KMS-11 (cell line): ENCODE data around the gene SLBP.

Source experiments
- H2AFZ ChIP-seq: fragments of 200-600 bp; sonication (generic); 2 replicates; pipeline ENCODE4 v1.6.1; 2016; ENCODE audit warnings: antibody characterized with exemption, mixed run types, low read depth
- H3K27ac ChIP-seq: fragments of 200-600 bp; sonication (generic); 2 replicates; pipeline ENCODE4 v1.6.1; 2016; ENCODE audit warnings: mild to moderate bottlenecking, mixed run types
- H3K27me3 ChIP-seq: fragments of 200-600 bp; sonication (generic); 2 replicates; pipeline ENCODE4 v1.6.1; 2017; ENCODE audit warnings: mild to moderate bottlenecking, low read depth, mixed run types, moderate library complexity; ENCODE audit not compliant: insufficient read depth
- H3K36me3 ChIP-seq: fragments of 200-600 bp; sonication (generic); 2 replicates; pipeline ENCODE4 v1.6.1; 2017; ENCODE audit warnings: mild to moderate bottlenecking, mixed run types; ENCODE audit not compliant: insufficient read depth
- H3K4me1 ChIP-seq: fragments of 200-600 bp; sonication (generic); 2 replicates; pipeline ENCODE4 v1.6.1; 2016; ENCODE audit warnings: mild to moderate bottlenecking, low read depth, mixed run types; ENCODE audit not compliant: poor library complexity, severe bottlenecking
- H3K4me2 ChIP-seq: fragments of 200-600 bp; sonication (generic); 2 replicates; pipeline ENCODE4 v1.7.0; 2016; ENCODE audit warnings: mild to moderate bottlenecking, mixed run types
- H3K4me3 ChIP-seq: fragments of 200-600 bp; sonication (generic); IDR thresholded peaks from 2 replicates; pipeline ENCODE4 v1.6.1; 2017; ENCODE audit warnings: low read depth, low read length, mixed read lengths; ENCODE audit not compliant: insufficient read depth
- H3K79me2 ChIP-seq: fragments of 200-600 bp; sonication (generic); 2 replicates; pipeline ENCODE4 v1.6.1; 2016; ENCODE audit warnings: low read depth, mixed run types; ENCODE audit not compliant: insufficient read depth
- H3K9ac ChIP-seq: fragments of 200-600 bp; sonication (generic); 2 replicates; pipeline ENCODE4 v1.6.1; 2016; ENCODE audit warnings: mild to moderate bottlenecking, mixed run types
- H4K20me1 ChIP-seq: fragments of 200-600 bp; sonication (generic); 2 replicates; pipeline ENCODE4 v1.6.1; 2016; ENCODE audit warnings: mild to moderate bottlenecking, mixed run types; ENCODE audit not compliant: insufficient read depth
- TF ChIP-seq, protein P1 (sequence below): fragments of 200-600 bp; sonication (generic); conservative IDR thresholded peaks from 2 replicates; pipeline ENCODE4 v1.6.1; 2017; ENCODE audit warnings: low read depth, mild to moderate bottlenecking, antibody characterized with exemption, low read length, moderate library complexity, mixed read lengths

SLBP gene

DNA sequence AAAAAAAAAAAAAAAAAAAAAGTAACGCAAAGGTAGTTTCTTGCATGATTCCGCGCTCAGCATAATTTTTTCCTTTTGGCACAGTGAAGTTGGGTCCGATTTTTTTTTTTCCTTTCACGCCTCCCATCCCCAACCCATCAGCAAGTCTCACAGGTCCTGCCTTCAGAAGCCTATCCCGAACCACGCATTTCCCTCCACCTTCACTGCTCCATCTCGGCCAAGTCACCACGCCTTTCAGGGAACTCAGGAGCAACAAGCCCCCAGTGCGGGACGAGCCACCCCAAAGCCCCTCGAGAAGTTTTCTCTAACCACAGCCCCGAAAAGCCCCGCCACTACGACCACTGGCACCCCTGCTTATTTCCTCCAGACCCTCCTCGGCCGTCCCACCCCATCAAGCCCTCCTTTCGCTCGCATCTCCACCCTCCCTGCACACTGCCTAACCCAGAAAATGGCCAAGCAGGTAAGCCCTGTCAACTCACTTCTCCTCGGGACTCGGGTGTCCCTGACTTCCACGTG is 1.0 kb downstream of the SLBP start:
- H3K9ac ChIP-seq = peak overlapping the region; percentile 92; the same call in 1 of the 2 replicates
- peaks cover 28% of the 10 kb centered on the region for H3K4me1 ChIP-seq
- H3K79me2 ChIP-seq = peaks cover 73% of the 10 kb centered on the region
- 0 out of 2 replicates have a peak, but pooled peaks cover 5% of the 10 kb centered on the region for H4K20me1 ChIP-seq
- no peak overlapping the region for H2AFZ ChIP-seq
- H3K4me2 ChIP-seq = peak overlapping the region; percentile 38
- H3K4me3 ChIP-seq = no peak overlapping the region
- H3K36me3 ChIP-seq = no peaks in the 10 kb centered on the region
- TF ChIP-seq, protein P1, sequence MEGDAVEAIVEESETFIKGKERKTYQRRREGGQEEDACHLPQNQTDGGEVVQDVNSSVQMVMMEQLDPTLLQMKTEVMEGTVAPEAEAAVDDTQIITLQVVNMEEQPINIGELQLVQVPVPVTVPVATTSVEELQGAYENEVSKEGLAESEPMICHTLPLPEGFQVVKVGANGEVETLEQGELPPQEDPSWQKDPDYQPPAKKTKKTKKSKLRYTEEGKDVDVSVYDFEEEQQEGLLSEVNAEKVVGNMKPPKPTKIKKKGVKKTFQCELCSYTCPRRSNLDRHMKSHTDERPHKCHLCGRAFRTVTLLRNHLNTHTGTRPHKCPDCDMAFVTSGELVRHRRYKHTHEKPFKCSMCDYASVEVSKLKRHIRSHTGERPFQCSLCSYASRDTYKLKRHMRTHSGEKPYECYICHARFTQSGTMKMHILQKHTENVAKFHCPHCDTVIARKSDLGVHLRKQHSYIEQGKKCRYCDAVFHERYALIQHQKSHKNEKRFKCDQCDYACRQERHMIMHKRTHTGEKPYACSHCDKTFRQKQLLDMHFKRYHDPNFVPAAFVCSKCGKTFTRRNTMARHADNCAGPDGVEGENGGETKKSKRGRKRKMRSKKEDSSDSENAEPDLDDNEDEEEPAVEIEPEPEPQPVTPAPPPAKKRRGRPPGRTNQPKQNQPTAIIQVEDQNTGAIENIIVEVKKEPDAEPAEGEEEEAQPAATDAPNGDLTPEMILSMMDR = no peak
- no peaks in the 10 kb centered on the region for H3K27me3 ChIP-seq
- peak overlapping the region; percentile 95 for H3K27ac ChIP-seq

DNA sequence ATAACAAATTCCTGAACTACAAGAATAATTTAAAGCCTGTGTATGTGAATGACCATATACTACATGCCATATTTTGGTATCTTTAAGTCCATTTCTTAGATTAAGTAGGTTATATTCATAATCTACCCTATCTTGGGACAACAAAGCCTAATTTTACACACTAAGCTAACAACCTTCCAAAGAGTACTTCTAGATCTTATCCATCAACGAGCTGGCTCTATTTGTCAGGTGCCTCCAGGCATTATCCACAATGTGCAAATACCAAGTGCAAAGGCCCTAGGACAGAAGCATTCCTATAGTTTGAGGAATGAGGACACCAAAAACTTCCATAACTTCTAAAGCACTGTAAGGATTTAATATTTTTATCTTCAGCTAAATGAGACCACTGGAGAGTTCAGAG is 3.5 kb downstream of the SLBP start:
- no peak overlapping the region for H3K4me2 ChIP-seq

DNA sequence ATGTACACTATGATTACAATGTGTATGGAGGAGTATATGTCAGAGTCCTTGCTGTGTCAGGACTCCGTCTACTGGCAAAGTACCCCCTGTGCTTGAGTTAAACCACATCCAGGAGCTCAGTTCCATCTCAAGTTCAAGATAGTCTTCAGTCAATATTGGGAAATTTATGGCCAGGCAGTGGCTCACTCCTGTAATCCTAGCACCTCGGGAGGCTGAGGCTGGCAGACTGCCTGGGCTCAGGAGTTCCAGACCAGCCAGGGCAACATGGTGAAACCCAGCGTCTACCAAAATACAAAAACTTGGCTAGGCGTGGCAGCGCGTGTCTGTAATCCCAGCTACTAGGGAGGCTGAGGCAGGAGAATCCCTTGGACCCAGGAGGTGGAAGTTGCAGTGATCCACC is 5.8 kb downstream of the SLBP start:
- Histone ChIP-seq H3K36me3 (peaks cover 6% of the 10 kb centered on the region; the same call in 1 of the 2 replicates), H3K4me2 (no peak overlapping the region), H3K79me2 (peaks cover 94% of the 10 kb centered on the region), H3K4me1 (peaks cover 15% of the 10 kb centered on the region), H3K9ac (no peak overlapping the region), H3K27ac (no peak overlapping the region), H2AFZ (no peak overlapping the region), H3K27me3 (no peaks in the 10 kb centered on the region), H4K20me1 (0 out of 2 replicates have a peak, but pooled peaks cover 5% of the 10 kb centered on the region), H3K4me3 (no peak overlapping the region)
- TF ChIP-seq, protein P1 = no peak

More for the DNA sequence above, 3.5 kb downstream of the SLBP start:
- Histone ChIP-seq H3K27me3 (no peaks in the 10 kb centered on the region), H4K20me1 (0 out of 2 replicates have a peak, but pooled peaks cover 5% of the 10 kb centered on the region), H3K27ac (no peak overlapping the region), H2AFZ (no peak overlapping the region), H3K36me3 (peaks cover 3% of the 10 kb centered on the region; the same call in 1 of the 2 replicates), H3K4me3 (no peak overlapping the region), H3K79me2 (peaks cover 82% of the 10 kb centered on the region), H3K9ac (no peak overlapping the region), H3K4me1 (peaks cover 18% of the 10 kb centered on the region)
- TF ChIP-seq, protein P1 = no peak

DNA sequence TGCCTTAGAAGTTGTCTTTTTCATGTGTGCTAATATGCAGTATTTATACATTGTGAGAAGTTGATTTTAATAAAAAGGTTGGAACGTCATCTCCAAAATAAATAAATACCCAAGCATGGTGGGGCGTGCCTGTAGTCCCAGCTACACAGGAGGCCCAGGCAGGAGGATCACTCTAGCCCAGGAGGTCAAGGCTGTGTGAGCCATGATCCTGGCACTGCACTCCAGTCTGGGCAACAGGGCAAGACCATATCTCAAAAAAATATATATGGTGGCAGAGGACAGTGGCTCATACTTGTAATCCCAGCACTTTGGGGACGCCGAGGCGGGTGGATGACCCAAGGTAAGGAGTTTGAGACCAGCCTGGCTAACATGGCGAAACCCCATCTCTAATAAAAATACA is 6.4 kb downstream of the SLBP start:
- H3K4me3 ChIP-seq = no peak overlapping the region
- H3K79me2 ChIP-seq = peaks cover 94% of the 10 kb centered on the region
- no peak overlapping the region for H3K4me2 ChIP-seq
- no peak overlapping the region for H2AFZ ChIP-seq
- H4K20me1 ChIP-seq = 0 out of 2 replicates have a peak, but pooled peaks cover 5% of the 10 kb centered on the region
- H3K27ac ChIP-seq = no peak overlapping the region
- no peak overlapping the region for H3K9ac ChIP-seq
- peaks cover 6% of the 10 kb centered on the region; the same call in 1 of the 2 replicates for H3K36me3 ChIP-seq
- peaks cover 15% of the 10 kb centered on the region for H3K4me1 ChIP-seq
- H3K27me3 ChIP-seq = no peaks in the 10 kb centered on the region
- TF ChIP-seq, protein P1 = no peak
